Naive thymus-derived CD4-positive, alpha-beta T cell (primary cell): ENCODE results near the gene SPEG. TPM values are rescaled to one million over a fixed set of nuclear protein-coding genes. Genes with fewer than 3 reads are reported as not detected.

ENCODE experiments used
- ATAC-seq: fragments of 150-1000 bp; cut with Tn5 transposase; 2 replicates; pipeline ENCODE4 v1.10.0; 2021; ENCODE audit warnings: mild to moderate bottlenecking, moderate library complexity
- CTCF ChIA-PET: fragments of 350-600 bp; sonication (Branson Sonifier 250); formaldehyde crosslinking; loops from one replicate; lab custom pipeline; 2021; ENCODE audit warnings: antibody characterized with exemption; lab: Charles Lee
- POLR2A ChIA-PET: fragments of 350-600 bp; sonication (Branson Sonifier 250); formaldehyde crosslinking; loops from one replicate; lab custom pipeline; 2021; ENCODE audit warnings: antibody characterized with exemption, inconsistent platforms; lab: Charles Lee
- DNase-seq, 9 donors: peaks; one replicate each; pipeline versions ENCODE4 v3.0.0 to v3.0.0-alpha.2; 2020 to 2022; ENCODE audit warnings: mixed read lengths in 1 of 9
- H3K27ac ChIP-seq: one replicate; pipeline ENCODE4 v1.7.0; 2013; ENCODE audit warnings: mild to moderate bottlenecking, low read depth, low read length, moderate library complexity
- H3K27me3 ChIP-seq, 2 donors: one replicate each; pipeline ENCODE4 v1.7.0; 2013; ENCODE audit warnings: low read length in 2 of 2, mild to moderate bottlenecking in 2 of 2, moderate library complexity in 2 of 2; ENCODE audit not compliant: control insufficient read depth in 2 of 2, insufficient read depth in 2 of 2
- H3K36me3 ChIP-seq, 3 experiments: 1 replicate in 2 of 3; 2 replicates in 1 of 3; pipeline ENCODE4 v1.7.0; 2013; ENCODE audit warnings: low read length in 3 of 3, mild to moderate bottlenecking in 3 of 3, moderate library complexity in 1 of 3; ENCODE audit not compliant: insufficient read depth in 3 of 3, control insufficient read depth in 2 of 3
- H3K4me1 ChIP-seq, 2 donors: one replicate each; pipeline ENCODE4 v1.7.0; 2013; ENCODE audit warnings: low read length in 2 of 2, mild to moderate bottlenecking in 2 of 2, moderate library complexity in 1 of 2; ENCODE audit not compliant: control insufficient read depth in 2 of 2, insufficient read depth in 2 of 2
- H3K4me3 ChIP-seq: 2 replicates; pipeline ENCODE4 v1.7.0; 2013; ENCODE audit warnings: mild to moderate bottlenecking, low read length
- H3K9me3 ChIP-seq, 3 experiments: 1 replicate in 2 of 3; 2 replicates in 1 of 3; pipeline ENCODE4 v1.7.0; 2013; ENCODE audit warnings: low read length in 3 of 3; ENCODE audit not compliant: control insufficient read depth in 2 of 3
- H3K27ac Mint-ChIP-seq, 9 donors: one replicate each; pipeline ENCODE4 v1.8.0; 2020 to 2022; ENCODE audit warnings: mixed read lengths in 9 of 9, mild to moderate bottlenecking in 8 of 9, moderate library complexity in 5 of 9, inconsistent platforms in 2 of 9
- H3K27me3 Mint-ChIP-seq, 5 donors: one replicate each; pipeline ENCODE4 v1.8.0; 2021 to 2022; ENCODE audit warnings: mixed read lengths in 5 of 5, mild to moderate bottlenecking in 1 of 5
- H3K36me3 Mint-ChIP-seq, 5 donors: one replicate each; pipeline ENCODE4 v1.8.0; 2020 to 2022; ENCODE audit warnings: mixed read lengths in 5 of 5, mild to moderate bottlenecking in 3 of 5, inconsistent platforms in 1 of 5
- H3K4me1 Mint-ChIP-seq, 7 donors: one replicate each; pipeline ENCODE4 v1.8.0; 2020 to 2022; ENCODE audit warnings: mixed read lengths in 7 of 7, mild to moderate bottlenecking in 3 of 7, inconsistent platforms in 1 of 7
- H3K4me3 Mint-ChIP-seq, 10 donors: one replicate each; pipeline ENCODE4 v1.8.0; 2020 to 2022; ENCODE audit warnings: mild to moderate bottlenecking in 10 of 10, mixed read lengths in 10 of 10, moderate library complexity in 6 of 10, inconsistent platforms in 2 of 10
- H3K9me3 Mint-ChIP-seq, 11 donors: one replicate each; pipeline ENCODE4 v1.8.0; 2020 to 2022; ENCODE audit warnings: mixed read lengths in 11 of 11, mild to moderate bottlenecking in 4 of 11, inconsistent platforms in 1 of 11, moderate library complexity in 1 of 11
- intact Hi-C, 2 donors: fragments of 100-400 bp; cut with micrococcal nuclease; formaldehyde crosslinking; loops; one replicate each; pipeline ENCODE4 v1.15.1; 2023
- polyA plus RNA-seq, 2 donors: library from polyadenylated mRNA; unstranded; fragments of 300-500 nt; fragmentation: Illumina TruSeq; gene quantifications; one replicate each; pipeline ENCODE4 v1.2.3, GENCODE V29; 2021
- total RNA-seq, 6 experiments: library from RNA in 5 of 6; stranded (reverse) in 5 of 6; gene quantifications; 1 replicate in 5 of 6; 2 replicates in 1 of 6; pipeline ENCODE4 v1.2.3 and lab custom pipeline; 2021 to 2026

SPEG gene
- total and polyA plus RNA-seq, 7 experiments from 2014 or later, result 0.26 to 23.2 (median 11.8) TPM

DNA sequence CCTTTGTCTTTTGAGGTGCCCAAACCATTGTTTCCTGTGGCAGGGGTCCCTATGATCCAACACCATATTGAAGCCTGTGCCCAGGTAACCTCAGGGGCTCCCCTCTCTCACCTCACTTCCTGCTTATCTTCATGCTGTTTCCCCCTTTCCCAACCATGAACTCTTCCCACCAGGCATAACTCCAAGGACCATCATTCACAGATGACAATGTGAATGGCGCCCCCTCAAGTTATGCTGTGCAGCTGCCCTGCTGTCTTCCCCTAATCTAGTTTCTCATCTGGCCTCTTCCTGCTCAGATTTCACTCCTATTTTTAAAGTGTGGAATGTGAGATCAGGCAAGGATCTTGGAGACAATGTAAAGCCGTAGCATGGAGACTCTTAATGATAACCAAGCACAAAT is 65.5 kb downstream of the SPEG start:
- peaks cover 0 to 21% (median 0%) of the 10 kb centered on the region in 3 experiments for H3K36me3 ChIP-seq
- no peaks in the 10 kb centered on the region for H3K9me3 ChIP-seq
- H3K9me3 Mint-ChIP-seq, result peaks cover 0 to 2% (median 0%) of the 10 kb centered on the region in 11 donors
- ATAC-seq (no peak), DNase-seq (no peak)
- H3K36me3 Mint-ChIP-seq, result peaks cover 7 to 31% (median 11%) of the 10 kb centered on the region in 5 donors
- ChIA-PET CTCF (interaction anchor here (0.9 to 1.8 kb wide), 3 partner anchors 10 to 98 kb away, joined by 3 to 8 read pairs (median 4); no protein-coding TSS in a partner anchor), POLR2A (interaction anchor here (1.5 kb wide), 1 partner anchor 221 kb away, joined by 4 read pairs; the partner anchor contains the start of gene DNAJB2)
- H3K4me1 Mint-ChIP-seq, result peaks cover 26 to 42% (median 36%) of the 10 kb centered on the region in 7 donors
- H3K27ac ChIP-seq, result no peak overlapping the region
- H3K4me1 ChIP-seq, result peaks cover 19 to 22% of the 10 kb centered on the region in 2 donors
- H3K27ac Mint-ChIP-seq, result peak overlapping the region in 2 of 9 donors; percentile 81 to 86
- peak overlapping the region; percentile 91 to 99 (median 96) for H3K4me3 Mint-ChIP-seq
- intact Hi-C loops, result no loop called here
- peaks cover 13 to 30% (median 24%) of the 10 kb centered on the region in 5 donors for H3K27me3 Mint-ChIP-seq
- no peak overlapping the region for H3K4me3 ChIP-seq
- H3K27me3 ChIP-seq, result peaks cover 4 to 9% of the 10 kb centered on the region in 2 donors

DNA sequence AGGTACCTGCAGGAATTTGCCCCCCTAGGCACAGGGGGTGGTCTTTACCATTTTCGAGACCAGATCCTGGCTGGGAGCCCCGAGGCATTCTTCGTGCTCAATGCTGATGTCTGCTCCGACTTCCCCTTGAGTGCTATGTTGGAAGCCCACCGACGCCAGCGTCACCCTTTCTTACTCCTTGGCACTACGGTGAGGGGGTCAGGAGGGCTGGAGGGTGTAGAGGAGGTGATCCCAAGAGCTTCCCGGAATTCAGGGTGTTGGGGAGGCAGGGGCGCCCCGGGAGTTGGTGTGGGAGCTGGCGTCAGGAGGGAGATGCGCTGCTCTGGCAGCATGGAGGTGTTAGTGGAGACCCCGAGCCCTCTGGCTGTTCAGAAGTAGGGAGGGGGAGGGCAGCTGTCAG is 67.2 kb downstream of the SPEG start:
- H3K9me3 ChIP-seq, result no peaks in the 10 kb centered on the region
- peaks cover 0 to 38% (median 0%) of the 10 kb centered on the region in 3 experiments for H3K36me3 ChIP-seq
- Mint-ChIP-seq H3K4me3 (no peak overlapping the region), H3K9me3 (peaks cover 0 to 2% (median 0%) of the 10 kb centered on the region in 11 donors), H3K36me3 (peaks cover 9 to 47% (median 24%) of the 10 kb centered on the region in 5 donors), H3K27me3 (peaks cover 4 to 16% (median 13%) of the 10 kb centered on the region in 5 donors), H3K27ac (no peak overlapping the region), H3K4me1 (peaks cover 26 to 36% (median 31%) of the 10 kb centered on the region in 7 donors)
- ChIA-PET POLR2A (no interaction called here), CTCF (no interaction called here)
- DNase-seq (no peak), ATAC-seq (no peak)
- H3K4me1 ChIP-seq, result peaks cover 16 to 17% of the 10 kb centered on the region in 2 donors
- no peak overlapping the region for H3K27ac ChIP-seq
- no peak overlapping the region for H3K4me3 ChIP-seq
- peaks cover 0 to 9% of the 10 kb centered on the region in 2 donors for H3K27me3 ChIP-seq
- intact Hi-C loops, result no loop called here

DNA sequence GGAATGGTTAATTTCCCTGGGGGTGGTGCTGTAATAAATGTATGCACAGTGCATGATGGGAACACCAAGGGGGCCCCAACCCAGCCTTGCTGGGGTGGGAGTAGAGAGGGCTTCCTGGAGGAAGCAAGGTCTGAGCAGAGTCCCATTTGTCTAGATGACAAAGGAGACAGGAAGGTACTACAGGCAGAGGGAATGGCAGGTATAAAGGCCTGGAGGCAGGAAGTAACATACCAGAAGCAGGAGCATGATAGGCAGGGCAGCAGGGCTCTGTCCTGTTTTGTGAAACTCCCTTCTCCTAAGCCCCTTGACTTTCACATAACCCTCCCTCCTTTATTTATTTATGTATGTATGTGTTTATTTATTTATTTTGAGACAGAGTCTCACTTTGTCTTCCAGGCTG is 68.0 kb downstream of the SPEG start:
- peaks cover 9 to 10% of the 10 kb centered on the region in 2 donors for H3K4me1 ChIP-seq
- peaks cover 0 to 43% (median 0%) of the 10 kb centered on the region in 3 experiments for H3K36me3 ChIP-seq
- H3K27me3 Mint-ChIP-seq, result peaks cover 4 to 9% (median 8%) of the 10 kb centered on the region in 5 donors
- ATAC-seq (no peak), DNase-seq (no peak)
- H3K27ac ChIP-seq, result no peak overlapping the region
- peaks cover 0 to 2% (median 0%) of the 10 kb centered on the region in 11 donors for H3K9me3 Mint-ChIP-seq
- H3K27me3 ChIP-seq, result peaks cover 0 to 1% of the 10 kb centered on the region in 2 donors
- ChIA-PET CTCF (no interaction called here), POLR2A (no interaction called here)
- H3K9me3 ChIP-seq, result no peaks in the 10 kb centered on the region
- H3K4me3 Mint-ChIP-seq, result no peak overlapping the region
- intact Hi-C loops, result no loop called here
- no peak overlapping the region for H3K27ac Mint-ChIP-seq
- H3K4me1 Mint-ChIP-seq, result peaks cover 19 to 30% (median 26%) of the 10 kb centered on the region in 7 donors
- H3K36me3 Mint-ChIP-seq, result peaks cover 9 to 52% (median 25%) of the 10 kb centered on the region in 5 donors
- no peak overlapping the region for H3K4me3 ChIP-seq

GRCh38 chr2:219505585-219505984 is 70.9 kb downstream of the SPEG start:
- Histone ChIP-seq H3K9me3 (no peaks in the 10 kb centered on the region), H3K36me3 (peaks cover 0 to 43% (median 0%) of the 10 kb centered on the region in 3 experiments), H3K4me3 (no peak overlapping the region), H3K27me3 (peaks cover 0 to 5% of the 10 kb centered on the region in 2 donors), H3K4me1 (peaks cover 0 to 12% of the 10 kb centered on the region in 2 donors), H3K27ac (no peak overlapping the region)
- DNase-seq, result no peak
- ChIA-PET POLR2A (interaction anchor here (1.3 kb wide), 1 partner anchor 13 kb away, joined by 3 read pairs; no protein-coding TSS in a partner anchor), CTCF (no interaction called here)
- Mint-ChIP-seq H3K36me3 (peaks cover 10 to 52% (median 21%) of the 10 kb centered on the region in 5 donors), H3K9me3 (peaks cover 0 to 5% (median 0%) of the 10 kb centered on the region in 11 donors), H3K4me3 (no peak overlapping the region), H3K4me1 (peaks cover 7 to 18% (median 11%) of the 10 kb centered on the region in 7 donors), H3K27me3 (peaks cover 7 to 17% (median 12%) of the 10 kb centered on the region in 5 donors), H3K27ac (no peak overlapping the region)
- no peak for ATAC-seq
- intact Hi-C loops, result no loop called here

GRCh38 chr2:219506153-219506801 is 71.6 kb downstream of the SPEG start:
- H3K27ac ChIP-seq, result no peak overlapping the region
- Mint-ChIP-seq H3K27me3 (peaks cover 11 to 24% (median 19%) of the 10 kb centered on the region in 5 donors), H3K4me3 (no peak overlapping the region), H3K4me1 (peaks cover 7 to 17% (median 11%) of the 10 kb centered on the region in 7 donors), H3K27ac (no peak overlapping the region), H3K9me3 (peaks cover 0 to 5% (median 0%) of the 10 kb centered on the region in 11 donors), H3K36me3 (peaks cover 10 to 51% (median 21%) of the 10 kb centered on the region in 5 donors)
- no peaks in the 10 kb centered on the region for H3K9me3 ChIP-seq
- DNase-seq (no peak), ATAC-seq (no peak)
- no peak overlapping the region for H3K4me3 ChIP-seq
- peaks cover 0 to 12% of the 10 kb centered on the region in 2 donors for H3K4me1 ChIP-seq
- peaks cover 0 to 43% (median 0%) of the 10 kb centered on the region in 3 experiments for H3K36me3 ChIP-seq
- POLR2A ChIA-PET, result interaction anchor here (1.3 kb wide), 1 partner anchor 12 kb away, joined by 3 read pairs; no protein-coding TSS in a partner anchor
- CTCF ChIA-PET, result no interaction called here
- intact Hi-C loops, result no loop called here
- H3K27me3 ChIP-seq, result peaks cover 0 to 8% of the 10 kb centered on the region in 2 donors

- H3K27ac ChIP-seq, result no peak overlapping the region
- H3K4me3 Mint-ChIP-seq, result no peak overlapping the region
- ChIA-PET POLR2A (interaction anchor here (1.3 kb wide), 1 partner anchor 12 kb away, joined by 3 read pairs; no protein-coding TSS in a partner anchor), CTCF (no interaction called here)
- H3K4me1 Mint-ChIP-seq, result peaks cover 7 to 18% (median 12%) of the 10 kb centered on the region in 7 donors
- intact Hi-C loops, result no loop called here
- no peaks in the 10 kb centered on the region for H3K9me3 ChIP-seq
- H3K27me3 Mint-ChIP-seq, result peaks cover 16 to 30% (median 22%) of the 10 kb centered on the region in 5 donors
- H3K9me3 Mint-ChIP-seq, result peaks cover 0 to 5% (median 0%) of the 10 kb centered on the region in 11 donors
- DNase-seq, result no peak
- ATAC-seq, result no peak
- H3K27ac Mint-ChIP-seq, result no peak overlapping the region
- peaks cover 9 to 44% (median 21%) of the 10 kb centered on the region in 5 donors for H3K36me3 Mint-ChIP-seq
- H3K4me1 ChIP-seq, result peaks cover 0 to 12% of the 10 kb centered on the region in 2 donors
- peaks cover 0 to 8% of the 10 kb centered on the region in 2 donors for H3K27me3 ChIP-seq
- no peak overlapping the region for H3K4me3 ChIP-seq
- peaks cover 0 to 43% (median 0%) of the 10 kb centered on the region in 3 experiments for H3K36me3 ChIP-seq
Observed at GRCh38 chr2:219506802-219507526, 72.3 kb downstream of the SPEG start.
